IPS-20b (cell line): ENCODE results near the gene TBRG1.

ENCODE experiments used
- H3K27ac ChIP-seq: one replicate; pipeline ENCODE4 v1.5.1; 2013; ENCODE audit warnings: low read length
- H3K27me3 ChIP-seq: 2 replicates; pipeline ENCODE4 v1.6.1; 2013; ENCODE audit warnings: mild to moderate bottlenecking, low read length, inconsistent platforms; ENCODE audit not compliant: insufficient read depth
- H3K36me3 ChIP-seq: 2 replicates; pipeline ENCODE4 v1.6.1; 2013; ENCODE audit warnings: low read depth, mild to moderate bottlenecking, inconsistent platforms, low read length, moderate library complexity; ENCODE audit not compliant: insufficient read depth
- H3K4me1 ChIP-seq: 2 replicates; pipeline ENCODE4 v1.6.1; 2013; ENCODE audit warnings: mild to moderate bottlenecking, control low read depth, inconsistent platforms, low read length, moderate library complexity; ENCODE audit not compliant: insufficient read depth
- H3K4me3 ChIP-seq: 2 replicates; pipeline ENCODE4 v1.5.1; 2013; ENCODE audit warnings: mild to moderate bottlenecking, low read length, inconsistent platforms
- H3K9ac ChIP-seq: 2 replicates; pipeline ENCODE4 v1.6.1; 2013; ENCODE audit warnings: low read depth, mild to moderate bottlenecking, inconsistent platforms, low read length, moderate library complexity
- H3K9me3 ChIP-seq: 2 replicates; pipeline ENCODE4 v1.6.1; 2013; ENCODE audit warnings: mild to moderate bottlenecking, low read depth, low read length, inconsistent platforms; ENCODE audit not compliant: insufficient read depth

Gene TBRG1

DNA sequence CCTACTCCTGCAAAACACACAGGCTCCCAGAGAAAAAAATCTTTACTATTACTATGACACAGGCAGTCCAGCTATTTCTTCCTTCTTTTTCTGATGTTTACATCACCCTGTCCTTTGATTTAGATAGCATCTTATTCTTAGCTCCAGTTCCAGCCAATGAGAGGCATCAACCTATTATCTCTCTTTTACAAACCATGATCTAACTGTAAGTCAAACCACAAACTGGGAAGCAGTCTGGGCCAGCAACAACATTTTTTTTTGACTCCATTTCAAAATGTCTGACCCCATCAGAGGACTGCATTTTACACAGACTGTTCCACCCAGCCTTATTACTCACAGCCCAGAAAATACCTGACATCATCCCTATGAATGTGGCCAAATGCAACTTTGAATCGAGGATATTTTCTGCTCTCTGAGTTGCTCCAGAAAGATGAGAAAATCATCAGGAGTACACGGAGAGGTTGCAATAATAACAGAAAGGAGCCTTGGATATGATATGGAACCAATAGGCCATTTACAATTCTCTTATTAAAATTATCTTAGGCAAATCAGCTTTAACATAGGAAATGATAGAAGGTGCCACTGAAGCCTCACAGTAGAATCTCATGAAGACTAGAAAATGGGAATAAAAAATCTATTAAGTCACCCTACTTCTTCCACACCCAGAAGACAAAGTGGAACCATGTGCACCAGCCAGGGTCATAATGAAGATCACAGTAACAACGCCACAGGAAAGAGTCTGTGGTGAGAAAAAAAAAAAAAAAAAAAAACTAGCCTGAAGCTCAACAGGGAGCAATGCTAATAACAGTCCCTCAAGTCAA is 21.2 kb downstream of the TBRG1 start:
- Histone ChIP-seq H3K4me3 (no peak overlapping the region), H3K4me1 (no peaks in the 10 kb centered on the region), H3K9ac (no peak overlapping the region), H3K36me3 (0 out of 2 replicates have a peak, but pooled peaks cover 7% of the 10 kb centered on the region), H3K9me3 (no peaks in the 10 kb centered on the region), H3K27ac (no peak overlapping the region), H3K27me3 (no peaks in the 10 kb centered on the region; the same call in 1 of the 2 replicates)

DNA sequence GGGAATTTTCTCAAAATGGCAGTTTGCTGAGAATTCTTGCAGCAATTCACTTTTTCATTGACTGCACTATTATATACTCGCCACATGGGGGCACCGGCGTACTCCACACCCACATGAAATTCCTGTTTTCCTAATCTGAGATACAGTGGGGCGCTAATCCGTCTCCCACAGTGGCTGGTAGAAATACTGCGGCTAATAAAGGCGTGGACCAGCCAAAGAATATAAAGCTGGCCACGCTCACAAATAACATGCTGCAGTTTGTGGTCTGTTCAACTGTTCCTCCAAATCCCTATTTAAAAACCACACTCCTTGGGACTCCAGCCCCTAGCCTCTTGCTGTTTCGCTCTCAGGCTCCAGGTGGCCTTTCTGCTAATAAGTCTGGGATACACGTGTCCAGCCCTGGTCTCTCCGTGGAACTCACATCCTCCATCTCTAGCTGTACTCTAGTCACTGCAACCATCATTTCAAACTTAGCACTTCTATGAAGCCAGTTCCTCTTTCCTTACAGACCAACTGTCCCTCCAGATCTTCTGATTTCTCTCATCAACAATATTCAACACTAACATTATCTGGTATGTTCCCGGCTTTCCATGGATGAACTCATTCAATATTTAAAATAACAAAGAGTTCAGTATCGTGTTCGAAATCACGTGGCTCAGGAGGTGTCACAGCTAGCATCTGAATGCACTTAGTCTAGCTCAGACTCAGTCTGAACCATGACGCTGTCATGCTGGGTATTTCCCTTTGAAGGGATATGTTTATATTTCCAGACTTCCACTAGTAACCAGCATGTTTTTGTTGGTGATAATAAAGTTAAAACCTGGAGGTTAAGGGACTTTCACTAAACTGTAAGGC is 22.0 kb downstream of the TBRG1 start:
- H3K4me1 ChIP-seq: no peaks in the 10 kb centered on the region
- H3K27ac ChIP-seq: no peak overlapping the region
- peak overlapping the region; percentile 4; the same call in 1 of the 2 replicates for H3K4me3 ChIP-seq

GRCh38 chr11:124646148-124646547 is 23.5 kb downstream of the TBRG1 start:
- H3K9me3 ChIP-seq: no peaks in the 10 kb centered on the region

More for the DNA sequence above, 22.0 kb downstream of the TBRG1 start:
- H3K27me3 ChIP-seq: no peaks in the 10 kb centered on the region; the same call in none of the 2 replicates
- no peaks in the 10 kb centered on the region for H3K36me3 ChIP-seq
- H3K9me3 ChIP-seq: no peaks in the 10 kb centered on the region
- no peak overlapping the region for H3K9ac ChIP-seq

DNA sequence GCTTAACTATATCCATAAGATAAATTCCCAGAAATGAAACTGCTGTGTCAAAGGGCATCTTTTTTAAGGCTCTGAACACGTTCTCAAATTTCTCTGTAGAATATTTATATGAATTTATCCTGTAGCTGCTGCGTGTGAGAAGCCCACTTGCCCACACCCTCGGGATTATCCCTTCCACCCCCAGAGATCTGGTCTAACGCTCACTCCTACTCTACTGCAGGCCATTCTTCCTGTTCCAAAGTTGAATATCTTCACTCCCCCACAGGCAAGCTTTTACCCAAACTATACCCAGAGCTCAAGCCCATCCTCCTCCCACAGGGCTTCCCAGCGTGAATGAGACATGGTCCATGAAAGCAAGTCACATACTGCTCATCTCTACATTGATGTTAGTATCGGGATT is 25.9 kb downstream of the TBRG1 start:
- Histone ChIP-seq H3K27ac (no peak overlapping the region), H3K4me3 (no peak overlapping the region), H3K9ac (no peak overlapping the region), H3K9me3 (no peaks in the 10 kb centered on the region), H3K4me1 (no peaks in the 10 kb centered on the region), H3K36me3 (no peaks in the 10 kb centered on the region), H3K27me3 (no peaks in the 10 kb centered on the region; the same call in none of the 2 replicates)

More at GRCh38 chr11:124646148-124646547, 23.5 kb downstream of the TBRG1 start:
- Histone ChIP-seq H3K9ac (no peak overlapping the region), H3K4me1 (no peaks in the 10 kb centered on the region), H3K36me3 (no peaks in the 10 kb centered on the region), H3K27me3 (no peaks in the 10 kb centered on the region; the same call in none of the 2 replicates), H3K27ac (no peak overlapping the region), H3K4me3 (no peak overlapping the region)

GRCh38 chr11:124656774-124657630 is 34.3 kb downstream of the TBRG1 start:
- peak overlapping the region; percentile 14; the same call in 1 of the 2 replicates for H3K4me3 ChIP-seq
- H3K27me3 ChIP-seq: peaks cover 4% of the 10 kb centered on the region; the same call in 1 of the 2 replicates
- no peaks in the 10 kb centered on the region for H3K9me3 ChIP-seq
- no peak overlapping the region for H3K9ac ChIP-seq
- H3K27ac ChIP-seq: no peak overlapping the region
- peaks cover 15% of the 10 kb centered on the region for H3K4me1 ChIP-seq
- H3K36me3 ChIP-seq: no peaks in the 10 kb centered on the region

GRCh38 chr11:124657904-124658303 is 35.2 kb downstream of the TBRG1 start:
- Histone ChIP-seq H3K36me3 (no peaks in the 10 kb centered on the region), H3K4me1 (peaks cover 15% of the 10 kb centered on the region), H3K27ac (no peak overlapping the region), H3K27me3 (peaks cover 4% of the 10 kb centered on the region; the same call in 1 of the 2 replicates), H3K9ac (no peak overlapping the region), H3K9me3 (no peaks in the 10 kb centered on the region), H3K4me3 (peak overlapping the region; percentile 14; the same call in 1 of the 2 replicates)

DNA sequence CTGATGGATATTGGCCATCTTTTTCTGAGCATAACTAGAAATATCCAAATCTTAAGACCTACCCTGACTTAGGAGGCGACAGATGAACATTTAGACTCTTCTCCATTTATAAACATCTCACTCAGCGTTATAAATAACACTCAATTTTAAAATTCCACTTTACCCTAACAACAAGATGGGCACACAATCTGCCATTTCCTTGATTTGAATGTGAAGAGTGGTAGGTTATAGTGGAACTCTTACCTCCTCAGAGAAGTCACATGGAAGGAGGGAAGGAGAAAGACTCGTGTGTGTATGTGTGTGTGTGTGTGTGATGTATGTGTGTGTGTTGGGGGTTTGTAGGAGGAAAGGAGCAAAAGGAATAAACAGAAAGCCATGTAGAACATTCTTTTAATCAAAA is 35.8 kb downstream of the TBRG1 start:
- H3K27me3 ChIP-seq: peaks cover 4% of the 10 kb centered on the region; the same call in 1 of the 2 replicates
- no peak overlapping the region for H3K27ac ChIP-seq
- no peak overlapping the region for H3K9ac ChIP-seq
- H3K36me3 ChIP-seq: no peaks in the 10 kb centered on the region
- H3K9me3 ChIP-seq: no peaks in the 10 kb centered on the region
- no peak overlapping the region for H3K4me3 ChIP-seq
- H3K4me1 ChIP-seq: peaks cover 15% of the 10 kb centered on the region

- H3K9me3 ChIP-seq: no peaks in the 10 kb centered on the region
Measured at GRCh38 chr11:124658986-124659385, 36.3 kb downstream of the TBRG1 start.

GRCh38 chr11:124661553-124661952 is 38.9 kb downstream of the TBRG1 start:
- Histone ChIP-seq H3K9me3 (no peaks in the 10 kb centered on the region), H3K4me3 (no peak overlapping the region), H3K36me3 (no peaks in the 10 kb centered on the region), H3K9ac (no peak overlapping the region), H3K27me3 (peaks cover 4% of the 10 kb centered on the region; the same call in 1 of the 2 replicates), H3K27ac (no peak overlapping the region), H3K4me1 (peaks cover 15% of the 10 kb centered on the region)

More at GRCh38 chr11:124658986-124659385, 36.3 kb downstream of the TBRG1 start:
- Histone ChIP-seq H3K4me1 (peaks cover 15% of the 10 kb centered on the region), H3K9ac (no peak overlapping the region), H3K36me3 (no peaks in the 10 kb centered on the region), H3K27ac (no peak overlapping the region), H3K27me3 (peaks cover 4% of the 10 kb centered on the region; the same call in 1 of the 2 replicates), H3K4me3 (no peak overlapping the region)

DNA sequence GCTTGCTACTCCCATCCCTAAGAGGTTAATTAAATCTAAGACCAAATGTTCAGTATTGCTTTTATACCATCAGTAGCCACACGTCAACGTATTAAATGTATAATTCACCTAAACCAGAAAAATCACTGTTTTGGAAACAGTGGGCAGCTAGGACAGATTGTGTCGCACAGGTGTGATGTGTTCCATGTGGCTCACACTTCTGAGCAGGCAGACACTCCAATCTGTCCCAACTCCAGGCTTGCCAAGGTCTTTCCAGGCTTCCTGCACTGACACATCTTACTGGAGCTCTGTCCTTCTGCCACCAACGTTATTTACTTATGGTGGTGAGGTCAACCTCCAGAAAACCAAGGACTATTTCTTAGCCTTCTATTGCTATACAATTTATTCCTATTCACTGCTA is 39.4 kb downstream of the TBRG1 start:
- H3K36me3 ChIP-seq: no peaks in the 10 kb centered on the region
- peaks cover 7% of the 10 kb centered on the region; the same call in 1 of the 2 replicates for H3K27me3 ChIP-seq
- H3K9me3 ChIP-seq: no peaks in the 10 kb centered on the region
- no peak overlapping the region for H3K27ac ChIP-seq
- no peak overlapping the region for H3K4me3 ChIP-seq
- H3K4me1 ChIP-seq: peaks cover 11% of the 10 kb centered on the region
- H3K9ac ChIP-seq: no peak overlapping the region

DNA sequence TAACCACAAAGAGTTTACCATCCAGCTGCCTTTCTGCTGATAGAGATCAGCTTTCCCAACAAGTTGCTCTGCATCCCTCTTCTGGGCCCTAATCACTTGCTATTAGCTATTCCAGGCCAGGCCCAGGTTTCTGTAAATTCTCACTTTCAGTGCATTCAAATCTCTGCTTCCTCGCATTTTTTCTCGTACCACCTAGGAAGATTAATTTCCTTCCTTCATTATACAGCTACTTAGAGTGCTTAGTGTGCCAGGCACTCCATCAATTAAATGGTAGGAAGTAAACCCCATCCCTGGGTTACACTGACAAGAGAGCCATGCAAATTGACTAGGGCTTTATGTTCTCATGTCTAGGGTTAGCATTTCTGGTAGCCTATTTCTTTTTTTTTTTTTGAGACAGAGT is 41.2 kb downstream of the TBRG1 start:
- Histone ChIP-seq H3K27me3 (peaks cover 16% of the 10 kb centered on the region; the same call in 1 of the 2 replicates), H3K9ac (no peak overlapping the region), H3K36me3 (no peaks in the 10 kb centered on the region), H3K9me3 (no peaks in the 10 kb centered on the region), H3K4me1 (no peaks in the 10 kb centered on the region), H3K27ac (no peak overlapping the region), H3K4me3 (no peak overlapping the region)
